ENCODE data around the gene RHOD. TPM values are rescaled to one million over a fixed set of nuclear protein-coding genes. Genes with fewer than 3 reads are reported as not detected.

RHOD gene
- polyA plus RNA-seq, 2 donors: 194 to 213 TPM

DNA sequence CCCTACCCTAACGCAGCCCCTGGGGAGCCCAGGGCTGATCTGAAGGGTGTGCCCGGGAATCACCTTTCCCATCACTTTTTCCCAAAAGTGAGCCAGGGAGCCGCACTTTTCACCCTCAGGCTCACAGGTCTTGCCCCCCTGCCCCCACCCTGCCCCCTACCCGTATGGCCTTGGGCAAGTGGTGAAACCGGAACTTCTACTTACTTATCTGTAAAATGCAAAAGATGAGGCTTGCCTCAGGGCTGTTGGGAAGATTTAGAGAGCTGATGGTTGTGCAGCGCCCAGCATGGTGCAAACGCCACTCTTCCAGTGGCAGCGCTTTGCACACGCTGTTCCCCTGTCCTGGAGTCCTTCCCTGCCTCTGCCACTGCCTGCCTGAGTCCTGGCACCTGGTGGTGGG, 25.7 kb upstream of the RHOD start:
- Histone ChIP-seq H3K27ac (ENCODE audit: low read depth in 2 of 2, low read length in 1 of 2) (no peak overlapping the region), H3K9me3 (ENCODE audit: control insufficient read depth in 2 of 2, insufficient read depth in 1 of 2, low read depth in 1 of 2, low read length in 1 of 2) (no peaks in the 10 kb centered on the region), H3K27me3 (ENCODE audit: control insufficient read depth in 1 of 2, insufficient read depth in 2 of 2, low read length in 2 of 2) (no peaks in the 10 kb centered on the region), H3K4me1 (ENCODE audit: control insufficient read depth in 2 of 2, insufficient read depth in 2 of 2, low read length in 1 of 2) (peaks cover 2 to 19% of the 10 kb centered on the region in 2 donors), H3K4me3 (ENCODE audit: low read depth in 1 of 2, low read length in 2 of 2) (no peak overlapping the region), H3K36me3 (ENCODE audit: control insufficient read depth in 2 of 2, insufficient read depth in 2 of 2, low read length in 1 of 2) (no peaks in the 10 kb centered on the region)
- WGBS, 2 donors: 61 to 67% methylated on average over 9 of the region's 9 CpGs

DNA sequence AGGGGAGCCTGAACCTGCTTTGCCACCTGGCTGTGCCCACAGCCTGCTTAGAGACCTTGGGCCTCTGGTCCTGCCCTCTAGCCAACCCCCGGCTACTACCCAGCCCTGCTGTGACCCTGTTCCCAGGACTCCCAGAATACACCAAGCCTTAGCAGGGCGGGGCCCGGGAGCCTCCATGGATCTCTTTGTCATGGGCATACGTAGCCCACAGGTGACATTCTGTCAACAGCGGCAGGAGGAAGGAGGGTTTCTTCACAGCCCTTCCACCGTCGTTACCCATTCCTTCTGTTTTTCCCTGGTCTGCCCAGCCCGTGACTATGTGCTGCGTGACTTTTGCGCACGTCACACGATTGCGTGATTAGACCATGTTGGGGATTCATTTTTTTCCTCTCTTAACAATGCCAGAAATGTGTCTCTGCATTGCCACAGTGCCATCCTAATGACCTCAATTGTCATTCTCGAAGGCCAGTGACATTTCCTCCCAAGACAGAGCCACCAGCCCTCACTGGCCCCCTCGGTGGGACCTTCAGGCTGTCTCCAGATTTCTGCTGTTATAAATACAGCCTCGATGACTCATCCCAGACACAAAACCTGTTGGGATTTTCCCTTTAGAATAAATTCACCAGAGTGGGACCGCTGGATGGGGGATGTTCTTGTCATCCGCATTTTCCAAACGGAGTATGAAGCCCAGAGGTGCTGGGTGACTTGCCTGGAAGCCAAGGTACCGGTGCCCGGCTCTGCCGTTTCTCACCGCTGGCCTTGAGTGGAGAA, 24.7 kb upstream of the RHOD start:
- Histone ChIP-seq H3K27ac (ENCODE audit: low read depth in 2 of 2, low read length in 1 of 2) (no peak overlapping the region), H3K9me3 (ENCODE audit: control insufficient read depth in 2 of 2, insufficient read depth in 1 of 2, low read depth in 1 of 2, low read length in 1 of 2) (no peaks in the 10 kb centered on the region), H3K4me3 (ENCODE audit: low read depth in 1 of 2, low read length in 2 of 2) (no peak overlapping the region), H3K4me1 (ENCODE audit: control insufficient read depth in 2 of 2, insufficient read depth in 2 of 2, low read length in 1 of 2) (peaks cover 2 to 19% of the 10 kb centered on the region in 2 donors), H3K27me3 (ENCODE audit: control insufficient read depth in 1 of 2, insufficient read depth in 2 of 2, low read length in 2 of 2) (no peaks in the 10 kb centered on the region), H3K36me3 (ENCODE audit: control insufficient read depth in 2 of 2, insufficient read depth in 2 of 2, low read length in 1 of 2) (no peaks in the 10 kb centered on the region)
- WGBS, 2 donors: 59 to 65% methylated on average over 23 of the region's 23 CpGs

DNA sequence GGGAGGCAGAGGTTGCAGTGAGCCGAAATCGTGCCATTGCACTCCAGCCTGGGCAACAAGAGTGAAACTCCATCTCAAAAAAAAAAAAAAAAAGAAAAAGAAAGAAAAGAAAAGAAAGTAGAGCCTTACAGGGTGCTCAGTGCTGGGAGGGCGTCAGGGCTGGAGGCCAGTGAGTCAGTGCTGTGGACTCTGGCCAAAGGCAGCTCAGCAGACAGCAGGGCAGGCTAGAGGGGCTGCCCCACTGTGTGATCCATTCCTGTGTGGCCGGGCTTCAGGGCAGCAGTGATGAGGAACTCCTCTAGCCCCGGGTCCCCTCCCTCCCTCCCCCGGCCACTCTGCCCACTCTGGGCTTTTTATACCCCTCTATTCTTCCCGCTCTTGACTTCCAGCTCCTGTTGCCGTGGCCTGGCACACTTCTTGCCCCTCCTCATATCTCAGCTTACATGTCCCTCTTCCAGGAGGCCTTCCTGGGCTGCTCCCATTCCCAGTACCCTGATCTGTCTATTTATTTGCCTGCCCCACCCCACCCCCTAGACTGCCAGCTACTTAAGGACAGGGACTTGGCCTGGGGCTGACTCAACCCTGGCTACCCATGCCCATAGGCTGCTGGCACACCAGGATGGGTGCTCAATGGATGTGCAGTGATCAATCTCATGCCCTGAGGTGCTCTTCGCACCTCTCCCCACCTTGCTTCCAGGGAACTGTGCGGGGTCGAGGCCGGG, 23.7 kb upstream of the RHOD start:
- 46 to 52% methylated on average over 12 of the region's 12 CpGs for WGBS, 2 donors
- Histone ChIP-seq H3K27me3 (ENCODE audit: control insufficient read depth in 1 of 2, insufficient read depth in 2 of 2, low read length in 2 of 2) (no peaks in the 10 kb centered on the region), H3K4me3 (ENCODE audit: low read depth in 1 of 2, low read length in 2 of 2) (no peak overlapping the region), H3K27ac (ENCODE audit: low read depth in 2 of 2, low read length in 1 of 2) (no peak overlapping the region), H3K4me1 (ENCODE audit: control insufficient read depth in 2 of 2, insufficient read depth in 2 of 2, low read length in 1 of 2) (peaks cover 2 to 17% of the 10 kb centered on the region in 2 donors), H3K36me3 (ENCODE audit: control insufficient read depth in 2 of 2, insufficient read depth in 2 of 2, low read length in 1 of 2) (no peaks in the 10 kb centered on the region), H3K9me3 (ENCODE audit: control insufficient read depth in 2 of 2, insufficient read depth in 1 of 2, low read depth in 1 of 2, low read length in 1 of 2) (no peaks in the 10 kb centered on the region)

DNA sequence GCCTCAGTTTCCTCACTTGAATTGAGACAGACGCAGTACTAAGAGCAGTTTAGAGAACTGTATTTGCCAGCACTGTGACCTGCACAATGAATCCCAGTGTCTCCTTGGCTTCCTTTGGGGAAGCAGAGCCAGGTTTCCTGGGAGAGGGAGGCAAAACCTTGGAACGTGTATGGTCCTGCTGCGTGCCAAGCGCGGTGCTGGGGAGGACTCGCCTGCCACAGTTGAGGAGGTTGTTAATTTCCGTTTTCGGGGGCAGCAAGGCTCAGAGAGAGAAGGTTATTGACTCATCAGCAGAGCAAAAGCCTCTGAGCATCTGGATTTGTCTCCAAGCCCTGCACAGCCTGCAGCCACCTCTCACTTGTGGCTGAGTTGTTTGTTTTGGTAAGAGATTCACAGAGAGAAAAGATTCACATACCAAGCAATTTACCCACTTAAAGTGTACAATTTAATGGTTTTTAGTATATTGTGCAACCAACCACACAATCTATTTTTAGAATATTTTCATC, 22.9 kb upstream of the RHOD start:
- Histone ChIP-seq H3K36me3 (ENCODE audit: control insufficient read depth in 2 of 2, insufficient read depth in 2 of 2, low read length in 1 of 2) (no peaks in the 10 kb centered on the region), H3K4me1 (ENCODE audit: control insufficient read depth in 2 of 2, insufficient read depth in 2 of 2, low read length in 1 of 2) (peaks cover 2 to 17% of the 10 kb centered on the region in 2 donors), H3K4me3 (ENCODE audit: low read depth in 1 of 2, low read length in 2 of 2) (no peak overlapping the region), H3K27ac (ENCODE audit: low read depth in 2 of 2, low read length in 1 of 2) (peak overlapping the region in 1 of 2 donors; percentile 9), H3K9me3 (ENCODE audit: control insufficient read depth in 2 of 2, insufficient read depth in 1 of 2, low read depth in 1 of 2, low read length in 1 of 2) (no peaks in the 10 kb centered on the region), H3K27me3 (ENCODE audit: control insufficient read depth in 1 of 2, insufficient read depth in 2 of 2, low read length in 2 of 2) (no peaks in the 10 kb centered on the region)
- WGBS, 2 donors: 29 to 54% methylated on average over 8 of the region's 8 CpGs

DNA sequence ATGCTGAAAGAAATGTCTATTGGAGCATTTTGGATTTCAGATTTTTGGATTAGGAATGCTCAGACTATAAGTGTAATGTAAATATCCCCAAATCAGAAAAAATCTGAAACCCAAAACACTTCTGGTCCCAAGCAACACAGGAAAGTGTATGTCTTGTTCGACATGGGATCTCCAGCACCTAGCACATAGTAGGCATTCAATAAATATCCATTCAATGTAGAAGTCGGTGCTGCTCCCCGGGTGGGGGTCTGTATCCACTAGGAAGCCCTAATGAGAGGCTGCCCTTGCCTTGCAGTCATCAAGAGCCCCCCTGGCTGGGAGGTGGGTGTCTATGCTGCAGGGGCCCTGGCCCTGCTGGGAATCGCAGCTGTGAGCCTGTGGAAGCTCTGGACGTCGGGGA, 22.3 kb upstream of the RHOD start:
- Histone ChIP-seq H3K4me1 (ENCODE audit: control insufficient read depth in 2 of 2, insufficient read depth in 2 of 2, low read length in 1 of 2) (peaks cover 2 to 17% of the 10 kb centered on the region in 2 donors), H3K27ac (ENCODE audit: low read depth in 2 of 2, low read length in 1 of 2) (no peak overlapping the region), H3K9me3 (ENCODE audit: control insufficient read depth in 2 of 2, insufficient read depth in 1 of 2, low read depth in 1 of 2, low read length in 1 of 2) (no peaks in the 10 kb centered on the region), H3K36me3 (ENCODE audit: control insufficient read depth in 2 of 2, insufficient read depth in 2 of 2, low read length in 1 of 2) (no peaks in the 10 kb centered on the region), H3K27me3 (ENCODE audit: control insufficient read depth in 1 of 2, insufficient read depth in 2 of 2, low read length in 2 of 2) (no peaks in the 10 kb centered on the region), H3K4me3 (ENCODE audit: low read depth in 1 of 2, low read length in 2 of 2) (no peak overlapping the region)
- 79 to 81% methylated on average over 6 of the region's 6 CpGs for WGBS, 2 donors

GRCh38 chr11:67040147-67040546, 16.5 kb upstream of the RHOD start:
- no peak overlapping the region for H3K27ac ChIP-seq (ENCODE audit: low read depth in 2 of 2, low read length in 1 of 2)
- no peaks in the 10 kb centered on the region for H3K36me3 ChIP-seq (ENCODE audit: control insufficient read depth in 2 of 2, insufficient read depth in 2 of 2, low read length in 1 of 2)
- no peaks in the 10 kb centered on the region for H3K27me3 ChIP-seq (ENCODE audit: control insufficient read depth in 1 of 2, insufficient read depth in 2 of 2, low read length in 2 of 2)
- no peaks in the 10 kb centered on the region for H3K9me3 ChIP-seq (ENCODE audit: control insufficient read depth in 2 of 2, insufficient read depth in 1 of 2, low read depth in 1 of 2, low read length in 1 of 2)
- 76 to 81% methylated on average over 12 of the region's 12 CpGs for WGBS, 2 donors
- H3K4me3 ChIP-seq (ENCODE audit: low read depth in 1 of 2, low read length in 2 of 2): no peak overlapping the region
- no peaks in the 10 kb centered on the region for H3K4me1 ChIP-seq (ENCODE audit: control insufficient read depth in 2 of 2, insufficient read depth in 2 of 2, low read length in 1 of 2)

DNA sequence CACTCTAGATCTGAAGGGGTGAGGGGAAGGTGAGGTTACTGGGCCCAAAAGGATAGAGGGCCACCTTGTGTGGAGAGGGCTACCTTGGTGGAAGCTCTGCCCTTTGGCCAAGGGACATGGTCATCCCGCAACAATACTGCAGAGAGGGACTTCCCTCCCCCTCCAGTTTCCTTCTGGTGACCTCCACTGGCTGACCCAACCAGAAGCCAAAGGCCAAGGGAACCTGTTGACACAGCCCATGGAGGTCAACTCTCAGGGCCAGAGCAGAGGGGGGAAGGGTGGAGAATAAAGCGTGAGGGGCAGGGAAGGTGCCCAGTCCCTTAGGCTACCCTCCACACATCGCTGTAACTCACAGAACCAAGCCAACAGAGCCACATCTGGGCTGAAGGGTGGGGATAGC, 15.0 kb upstream of the RHOD start:
- H3K9me3 ChIP-seq (ENCODE audit: control insufficient read depth in 2 of 2, insufficient read depth in 1 of 2, low read depth in 1 of 2, low read length in 1 of 2): no peaks in the 10 kb centered on the region

GRCh38 chr11:67043572-67044349, 12.9 kb upstream of the RHOD start:
- no peak overlapping the region for H3K27ac ChIP-seq (ENCODE audit: low read depth in 2 of 2, low read length in 1 of 2)
- no peaks in the 10 kb centered on the region for H3K9me3 ChIP-seq (ENCODE audit: control insufficient read depth in 2 of 2, insufficient read depth in 1 of 2, low read depth in 1 of 2, low read length in 1 of 2)
- H3K4me3 ChIP-seq (ENCODE audit: low read depth in 1 of 2, low read length in 2 of 2): no peak overlapping the region
- no peaks in the 10 kb centered on the region for H3K36me3 ChIP-seq (ENCODE audit: control insufficient read depth in 2 of 2, insufficient read depth in 2 of 2, low read length in 1 of 2)
- no peaks in the 10 kb centered on the region for H3K4me1 ChIP-seq (ENCODE audit: control insufficient read depth in 2 of 2, insufficient read depth in 2 of 2, low read length in 1 of 2)
- H3K27me3 ChIP-seq (ENCODE audit: control insufficient read depth in 1 of 2, insufficient read depth in 2 of 2, low read length in 2 of 2): no peaks in the 10 kb centered on the region
- WGBS, 2 donors: 82 to 84% methylated on average over 18 of the region's 18 CpGs

More for the DNA sequence above, 15.0 kb upstream of the RHOD start:
- Histone ChIP-seq H3K4me1 (ENCODE audit: control insufficient read depth in 2 of 2, insufficient read depth in 2 of 2, low read length in 1 of 2) (no peaks in the 10 kb centered on the region), H3K36me3 (ENCODE audit: control insufficient read depth in 2 of 2, insufficient read depth in 2 of 2, low read length in 1 of 2) (no peaks in the 10 kb centered on the region), H3K4me3 (ENCODE audit: low read depth in 1 of 2, low read length in 2 of 2) (no peak overlapping the region), H3K27me3 (ENCODE audit: control insufficient read depth in 1 of 2, insufficient read depth in 2 of 2, low read length in 2 of 2) (no peaks in the 10 kb centered on the region), H3K27ac (ENCODE audit: low read depth in 2 of 2, low read length in 1 of 2) (no peak overlapping the region)
- 75% methylated on average over 3 of the region's 3 CpGs for whole genome bisulfite sequencing, 2 donors

- no peaks in the 10 kb centered on the region for H3K4me1 ChIP-seq (ENCODE audit: control insufficient read depth in 2 of 2, insufficient read depth in 2 of 2, low read length in 1 of 2)
Observed at GRCh38 chr11:67044496-67044895, 12.2 kb upstream of the RHOD start.

More at GRCh38 chr11:67044496-67044895, 12.2 kb upstream of the RHOD start:
- Histone ChIP-seq H3K27me3 (ENCODE audit: control insufficient read depth in 1 of 2, insufficient read depth in 2 of 2, low read length in 2 of 2) (no peaks in the 10 kb centered on the region), H3K9me3 (ENCODE audit: control insufficient read depth in 2 of 2, insufficient read depth in 1 of 2, low read depth in 1 of 2, low read length in 1 of 2) (no peaks in the 10 kb centered on the region), H3K27ac (ENCODE audit: low read depth in 2 of 2, low read length in 1 of 2) (no peak overlapping the region), H3K36me3 (ENCODE audit: control insufficient read depth in 2 of 2, insufficient read depth in 2 of 2, low read length in 1 of 2) (no peaks in the 10 kb centered on the region), H3K4me3 (ENCODE audit: low read depth in 1 of 2, low read length in 2 of 2) (no peak overlapping the region)
- WGBS, 2 donors: 59 to 70% methylated on average over 14 of the region's 14 CpGs
